ENCODE results near the gene RANBP3.

DNA sequence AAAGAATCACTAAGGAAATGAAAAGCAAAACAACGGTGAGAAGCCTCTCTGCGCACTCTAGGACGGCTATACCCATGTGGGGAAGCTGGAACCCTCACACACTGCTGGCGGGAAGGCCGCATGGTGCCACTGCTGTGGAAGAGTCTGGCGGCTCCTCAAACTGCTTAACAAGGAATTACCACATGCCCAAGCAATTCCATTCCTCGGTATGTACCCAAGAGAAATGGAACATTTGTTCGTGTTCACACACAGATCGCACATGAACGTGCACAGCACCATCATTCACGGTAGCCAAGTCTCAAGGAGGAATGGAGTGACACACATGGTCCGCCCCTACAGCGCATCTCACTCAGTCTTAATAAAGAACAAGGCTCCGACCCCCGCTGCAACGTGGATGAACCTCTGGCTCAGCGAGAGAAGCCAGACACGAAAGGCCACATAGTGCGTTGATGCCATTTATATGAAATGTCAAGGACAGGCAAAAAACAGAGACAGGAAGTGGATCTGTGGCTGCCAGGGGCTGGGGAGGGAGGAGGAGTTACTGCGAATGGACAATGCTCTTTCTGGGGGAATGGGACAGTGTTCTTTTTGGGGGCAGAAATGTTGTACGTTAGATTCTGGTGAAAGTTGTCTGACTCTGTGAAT, 56.3 kb downstream of the RANBP3 start:
- TF ChIP-seq, protein P1, sequence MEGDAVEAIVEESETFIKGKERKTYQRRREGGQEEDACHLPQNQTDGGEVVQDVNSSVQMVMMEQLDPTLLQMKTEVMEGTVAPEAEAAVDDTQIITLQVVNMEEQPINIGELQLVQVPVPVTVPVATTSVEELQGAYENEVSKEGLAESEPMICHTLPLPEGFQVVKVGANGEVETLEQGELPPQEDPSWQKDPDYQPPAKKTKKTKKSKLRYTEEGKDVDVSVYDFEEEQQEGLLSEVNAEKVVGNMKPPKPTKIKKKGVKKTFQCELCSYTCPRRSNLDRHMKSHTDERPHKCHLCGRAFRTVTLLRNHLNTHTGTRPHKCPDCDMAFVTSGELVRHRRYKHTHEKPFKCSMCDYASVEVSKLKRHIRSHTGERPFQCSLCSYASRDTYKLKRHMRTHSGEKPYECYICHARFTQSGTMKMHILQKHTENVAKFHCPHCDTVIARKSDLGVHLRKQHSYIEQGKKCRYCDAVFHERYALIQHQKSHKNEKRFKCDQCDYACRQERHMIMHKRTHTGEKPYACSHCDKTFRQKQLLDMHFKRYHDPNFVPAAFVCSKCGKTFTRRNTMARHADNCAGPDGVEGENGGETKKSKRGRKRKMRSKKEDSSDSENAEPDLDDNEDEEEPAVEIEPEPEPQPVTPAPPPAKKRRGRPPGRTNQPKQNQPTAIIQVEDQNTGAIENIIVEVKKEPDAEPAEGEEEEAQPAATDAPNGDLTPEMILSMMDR (conservative IDR thresholded peaks at IDR 0.05), result no peak
- no peak for TF ChIP-seq EZH2 (IDR thresholded peaks at IDR 0.05; ENCODE audit: low read depth)

Data from PC-9 (cell line).